ENCODE results near the gene LHB. TPM values are rescaled to one million over a fixed set of nuclear protein-coding genes. Genes with fewer than 3 reads are reported as not detected.

The LHB gene
- polyA plus RNA-seq, 1 donor: 0.38 TPM

DNA sequence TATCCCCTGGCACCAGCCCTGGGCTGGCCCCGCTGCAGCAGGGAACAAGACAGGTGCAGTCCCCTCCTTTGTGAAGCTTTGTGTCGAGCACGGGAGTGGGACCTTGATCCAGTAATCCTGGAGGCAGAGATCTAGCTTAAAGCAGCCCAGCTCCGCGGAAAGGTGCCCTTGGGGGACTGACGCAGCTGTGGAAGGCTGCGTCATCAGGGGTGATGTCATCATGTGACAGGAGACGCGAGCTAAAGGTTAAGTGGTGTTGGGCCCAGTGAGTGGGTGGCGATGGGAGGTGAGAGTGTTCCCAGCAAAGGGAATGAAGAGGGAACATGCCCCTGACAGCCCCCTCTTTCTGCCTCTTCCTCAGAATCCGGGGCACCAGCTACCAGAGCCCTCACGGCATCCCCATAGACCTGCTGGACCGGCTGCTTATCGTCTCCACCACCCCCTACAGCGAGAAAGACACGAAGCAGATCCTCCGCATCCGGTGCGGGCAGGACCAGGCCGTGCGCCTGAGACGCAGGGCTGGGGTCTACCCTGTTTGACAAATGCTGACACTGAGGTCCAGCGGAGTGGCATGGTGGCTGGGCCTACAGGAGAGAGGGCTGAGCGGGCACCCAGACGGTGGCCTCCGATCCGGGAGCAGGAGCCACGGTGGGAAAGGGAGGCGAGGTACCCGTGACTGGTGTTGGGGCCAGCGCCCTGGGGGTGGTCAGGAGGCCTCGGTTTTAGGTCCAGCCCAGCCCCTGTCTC, 2.6 kb downstream of the LHB start:
- DNase-seq: no peak

- no peak for DNase-seq
Observed at GRCh38 chr19:49011194-49011593, 5.7 kb downstream of the LHB start.

- no peak for DNase-seq
Observed at GRCh38 chr19:49010453-49010852, 6.4 kb downstream of the LHB start.

- DNase-seq: no peak
Observed at GRCh38 chr19:49009828-49010227, 7.1 kb downstream of the LHB start.

GRCh38 chr19:49006905-49007304, 10.0 kb downstream of the LHB start:
- DNase-seq: no peak

- DNase-seq: no peak
Observed at GRCh38 chr19:49004964-49005614, 11.8 kb downstream of the LHB start.

- DNase-seq: no peak
Observed at GRCh38 chr19:49004133-49004532, 12.8 kb downstream of the LHB start.

- DNase-seq: no peak
Observed at GRCh38 chr19:48999481-49000325, 17.2 kb downstream of the LHB start.

GRCh38 chr19:48997972-48998371, 18.9 kb downstream of the LHB start:
- DNase-seq: no peak

DNA sequence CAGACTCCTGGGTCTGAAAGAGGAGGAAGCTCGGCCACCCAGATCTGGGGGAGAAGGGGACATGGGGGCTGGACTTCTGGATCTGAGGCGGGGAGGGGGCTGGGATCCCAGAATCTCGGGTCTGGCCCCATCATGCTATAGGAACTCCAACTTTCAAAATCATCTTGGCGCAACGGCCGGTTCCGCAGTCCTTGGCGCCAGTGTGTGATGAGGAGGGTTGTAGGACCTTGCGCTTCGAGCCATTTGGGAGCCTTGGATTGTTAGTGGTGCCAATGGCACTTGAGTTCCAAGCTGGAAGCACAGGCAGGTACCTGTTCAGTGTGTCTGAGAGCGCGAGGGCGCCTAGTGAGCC, 22.9 kb downstream of the LHB start:
- no peak for DNase-seq

DNA sequence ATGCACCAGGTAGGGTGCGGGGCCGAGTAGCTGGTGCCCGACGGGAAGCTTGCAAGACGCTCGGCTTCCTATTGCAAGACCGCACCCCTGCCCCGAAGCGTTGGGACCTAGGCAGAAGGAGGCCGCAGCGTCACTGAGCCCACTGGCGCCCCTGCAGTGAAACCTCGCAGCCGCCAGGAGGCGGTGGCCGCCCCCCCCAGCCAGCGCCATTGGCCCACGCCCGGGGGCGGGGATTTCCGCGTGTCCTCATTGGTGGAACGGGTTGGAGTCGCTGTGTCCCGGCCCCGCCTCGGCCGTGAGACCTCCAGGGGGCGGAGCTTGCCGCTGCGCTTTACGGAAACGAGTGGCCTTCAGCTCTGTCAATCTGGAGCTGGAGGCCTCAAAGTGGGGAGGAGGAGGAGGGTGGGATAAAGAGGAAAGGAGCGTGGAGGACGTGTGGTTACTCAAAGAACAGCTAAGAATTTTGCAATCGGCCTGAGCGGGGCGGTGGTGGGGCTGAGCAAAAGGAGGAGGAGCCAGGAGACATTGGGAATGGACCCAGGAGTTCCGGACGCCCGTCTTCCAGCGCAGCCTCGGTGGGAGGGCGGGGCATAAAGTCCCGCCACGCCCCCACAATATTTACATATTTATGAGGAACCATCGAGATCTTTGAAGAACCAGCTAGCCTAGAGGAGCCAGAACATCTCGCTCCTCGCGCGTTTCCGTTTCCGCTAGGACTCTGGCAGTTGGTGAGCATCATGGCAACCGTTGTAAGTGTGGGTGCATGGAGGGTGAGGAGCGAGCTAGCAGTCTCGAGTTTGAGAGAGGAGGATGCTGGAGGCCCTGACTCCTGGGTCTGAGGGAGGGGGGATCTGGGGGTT, 23.5 kb downstream of the LHB start, which contains the start of the genes GYS1 and RUVBL2:
Gene GYS1 (minus strand): TSS at position 135 of the 860 bp plus-strand sequence. CDS start 197 bp downstream, outside the sequence.
Gene RUVBL2 (plus strand): TSS at position 713 of the 860 bp plus-strand sequence. CDS start 25 bp downstream, at position 738.
- peak; percentile 99 for DNase-seq

GRCh38 chr19:48992581-48993174, 24.2 kb downstream of the LHB start:
- DNase-seq: peak; percentile 14

GRCh38 chr19:48991873-48992580, 24.9 kb downstream of the LHB start:
- no peak for DNase-seq

GRCh38 chr19:48991011-48991609, 25.8 kb downstream of the LHB start:
- DNase-seq: no peak

DNA sequence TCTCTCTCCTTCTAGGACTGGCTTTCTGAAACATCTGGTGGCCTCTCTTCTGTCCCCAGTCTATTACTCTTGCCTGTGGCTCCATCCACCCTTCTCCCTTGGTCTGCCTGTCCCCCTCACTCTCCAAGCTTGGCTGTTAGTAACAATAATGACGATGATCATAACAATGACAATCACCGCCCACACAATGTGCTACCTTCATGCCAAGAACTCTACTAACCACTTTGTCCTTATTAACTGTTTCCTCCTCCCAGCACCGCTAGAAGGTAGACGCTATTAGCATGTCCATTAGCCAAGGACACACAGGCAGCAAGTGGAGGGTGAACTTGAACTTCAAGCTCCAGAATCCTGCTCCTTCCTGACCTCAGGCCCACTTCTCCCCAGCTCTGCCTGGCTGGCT, 26.5 kb downstream of the LHB start:
- no peak for DNase-seq

- no peak for DNase-seq
Observed at GRCh38 chr19:48989701-48990291, 27.1 kb downstream of the LHB start.

- DNase-seq: no peak
Observed at GRCh38 chr19:48988860-48989259, 28.0 kb downstream of the LHB start.

GRCh38 chr19:48988286-48988685, 28.6 kb downstream of the LHB start:
- DNase-seq: no peak

GRCh38 chr19:48987323-48987722, 29.6 kb downstream of the LHB start:
- no peak for DNase-seq

GRCh38 chr19:48986211-48986610, 30.7 kb downstream of the LHB start:
- DNase-seq: no peak
